Stomach smooth muscle (tissue), 2 donors: ENCODE data around the gene TYRP1.

ENCODE experiments used
- H3K27ac ChIP-seq: one replicate; pipeline ENCODE4 v1.7.0; 2013; ENCODE audit warnings: mild to moderate bottlenecking, low read length, inconsistent platforms
- H3K27me3 ChIP-seq, 2 donors: one replicate each; pipeline ENCODE4 v1.7.0; 2013; ENCODE audit warnings: low read length in 2 of 2; ENCODE audit not compliant: insufficient read depth in 2 of 2, control insufficient read depth in 1 of 2
- H3K36me3 ChIP-seq, 2 donors: one replicate each; pipeline ENCODE4 v1.7.0; 2013; ENCODE audit warnings: low read length in 2 of 2; ENCODE audit not compliant: control insufficient read depth in 2 of 2, insufficient read depth in 2 of 2
- H3K4me1 ChIP-seq: one replicate; pipeline ENCODE4 v1.7.0; 2013; ENCODE audit warnings: low read length; ENCODE audit not compliant: control insufficient read depth, insufficient read depth
- H3K4me3 ChIP-seq, 2 donors: one replicate each; pipeline ENCODE4 v1.7.0; 2013; ENCODE audit warnings: low read length in 2 of 2
- H3K9ac ChIP-seq, 2 donors: one replicate each; pipeline ENCODE4 v1.7.0; 2013; ENCODE audit warnings: low read length in 2 of 2, mild to moderate bottlenecking in 1 of 2
- H3K9me3 ChIP-seq, 2 donors: one replicate each; pipeline ENCODE4 v1.7.0; 2013; ENCODE audit warnings: low read length in 2 of 2; ENCODE audit not compliant: control insufficient read depth in 2 of 2
- donor health status: healthy.
- donor health status: Pancreatic carcinoma.

The TYRP1 gene

DNA sequence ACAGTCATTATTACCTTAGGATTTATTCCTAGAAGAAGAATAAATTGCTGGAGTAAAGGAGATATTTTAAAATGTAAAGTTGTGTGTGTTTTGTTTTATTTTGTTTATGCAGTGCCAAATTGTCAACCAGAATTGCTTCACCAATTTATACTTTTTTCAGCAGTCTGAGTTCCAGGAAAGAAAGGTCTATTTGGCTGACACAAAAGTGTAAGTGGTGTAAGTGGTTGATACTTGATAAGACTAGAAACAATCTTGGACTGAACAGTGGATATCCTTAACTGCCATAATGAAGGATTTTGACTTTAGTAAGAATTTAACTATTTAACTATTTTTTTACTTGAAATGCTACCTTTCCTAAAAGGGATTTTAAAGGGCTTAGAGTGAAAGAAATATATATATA lies 37.7 kb downstream of the TYRP1 start:
- no peaks in the 10 kb centered on the region for H3K27me3 ChIP-seq
- H3K27ac ChIP-seq = no peak overlapping the region
- H3K9me3 ChIP-seq = no peaks in the 10 kb centered on the region

GRCh38 chr9:12732971-12733370 lies 39.8 kb downstream of the TYRP1 start:
- Histone ChIP-seq H3K36me3 (no peaks in the 10 kb centered on the region), H3K4me3 (no peak overlapping the region), H3K27ac (no peak overlapping the region), H3K9me3 (no peaks in the 10 kb centered on the region), H3K9ac (no peak overlapping the region), H3K27me3 (no peaks in the 10 kb centered on the region), H3K4me1 (no peaks in the 10 kb centered on the region)

More for the DNA sequence above, 37.7 kb downstream of the TYRP1 start:
- no peaks in the 10 kb centered on the region for H3K4me1 ChIP-seq
- no peak overlapping the region for H3K4me3 ChIP-seq
- no peak overlapping the region for H3K9ac ChIP-seq
- H3K36me3 ChIP-seq = no peaks in the 10 kb centered on the region

DNA sequence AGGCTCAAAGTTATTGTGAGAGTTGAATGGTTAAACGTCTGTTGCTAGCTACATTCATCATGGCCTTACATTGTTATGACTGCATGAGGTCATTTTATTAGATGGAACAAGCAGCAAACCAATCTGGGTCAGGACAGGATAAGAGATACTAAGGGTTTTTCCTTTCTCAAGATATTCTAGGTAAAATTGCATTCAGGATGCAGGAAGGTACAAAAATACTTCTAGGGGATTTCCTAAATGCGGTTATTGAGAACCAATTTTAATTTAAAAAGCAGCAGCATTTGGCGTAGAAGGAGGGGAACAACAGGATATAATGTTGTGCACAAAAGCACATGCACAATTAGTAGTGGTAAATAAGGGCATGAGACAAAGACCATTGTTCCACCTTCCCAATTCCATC lies 42.5 kb downstream of the TYRP1 start:
- Histone ChIP-seq H3K4me3 (no peak overlapping the region), H3K27ac (no peak overlapping the region), H3K4me1 (no peaks in the 10 kb centered on the region), H3K27me3 (no peaks in the 10 kb centered on the region), H3K9ac (no peak overlapping the region), H3K9me3 (no peaks in the 10 kb centered on the region), H3K36me3 (no peaks in the 10 kb centered on the region)

DNA sequence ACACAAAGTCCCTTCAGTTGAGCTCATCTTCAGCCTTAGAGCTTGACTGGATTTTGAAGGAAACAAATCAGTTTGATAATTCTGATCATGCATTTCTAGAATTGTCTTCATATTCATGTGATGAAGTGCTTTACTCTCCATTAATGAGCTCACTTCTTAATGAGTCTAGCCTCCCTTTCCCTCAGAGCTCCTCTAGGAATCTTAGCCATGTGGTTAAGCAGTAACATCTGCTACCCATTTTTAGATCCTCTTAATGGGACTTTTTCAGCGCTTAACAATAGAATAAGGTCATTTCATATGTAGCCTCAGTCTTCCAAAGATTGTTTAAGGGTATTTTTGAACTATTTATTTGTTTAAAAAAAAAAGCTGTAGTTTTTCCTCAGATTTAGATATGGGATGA lies 44.7 kb downstream of the TYRP1 start:
- no peak overlapping the region for H3K4me3 ChIP-seq
- no peaks in the 10 kb centered on the region for H3K27me3 ChIP-seq
- no peak overlapping the region for H3K9ac ChIP-seq
- no peak overlapping the region for H3K27ac ChIP-seq
- no peaks in the 10 kb centered on the region for H3K9me3 ChIP-seq
- H3K36me3 ChIP-seq = no peaks in the 10 kb centered on the region
- no peaks in the 10 kb centered on the region for H3K4me1 ChIP-seq

DNA sequence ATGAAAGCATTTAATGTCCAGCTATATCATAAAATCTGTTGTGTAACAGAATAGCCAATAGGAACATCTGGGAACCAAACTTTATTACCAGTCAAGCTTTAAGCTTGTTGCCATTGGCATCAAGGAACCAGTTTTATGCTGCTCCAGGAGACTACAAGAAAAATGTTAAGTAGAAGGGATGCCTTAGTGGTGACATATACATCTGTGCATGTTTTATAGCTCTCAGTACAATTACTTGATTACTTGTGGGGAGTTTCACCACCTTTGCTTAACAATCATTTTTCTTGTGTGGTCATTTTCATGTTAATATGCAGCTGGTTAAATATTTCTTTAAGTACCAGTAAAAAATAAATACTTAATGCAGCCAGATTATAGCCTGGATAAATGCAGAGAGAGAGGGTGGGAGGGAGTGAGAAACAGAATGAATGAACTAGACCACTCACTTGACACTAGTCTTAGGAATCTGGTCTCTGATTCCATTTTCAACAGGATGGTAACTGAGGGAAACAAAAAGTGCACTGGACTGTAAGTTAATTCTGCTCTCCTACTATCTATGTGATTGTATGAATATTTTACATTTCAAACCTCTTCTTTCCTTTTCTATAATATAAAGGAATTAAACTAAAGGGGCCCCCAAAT lies 45.9 kb downstream of the TYRP1 start:
- Histone ChIP-seq H3K9ac (no peak overlapping the region), H3K27me3 (no peaks in the 10 kb centered on the region), H3K4me3 (no peak overlapping the region), H3K27ac (no peak overlapping the region), H3K36me3 (no peaks in the 10 kb centered on the region), H3K4me1 (no peaks in the 10 kb centered on the region), H3K9me3 (no peaks in the 10 kb centered on the region)

DNA sequence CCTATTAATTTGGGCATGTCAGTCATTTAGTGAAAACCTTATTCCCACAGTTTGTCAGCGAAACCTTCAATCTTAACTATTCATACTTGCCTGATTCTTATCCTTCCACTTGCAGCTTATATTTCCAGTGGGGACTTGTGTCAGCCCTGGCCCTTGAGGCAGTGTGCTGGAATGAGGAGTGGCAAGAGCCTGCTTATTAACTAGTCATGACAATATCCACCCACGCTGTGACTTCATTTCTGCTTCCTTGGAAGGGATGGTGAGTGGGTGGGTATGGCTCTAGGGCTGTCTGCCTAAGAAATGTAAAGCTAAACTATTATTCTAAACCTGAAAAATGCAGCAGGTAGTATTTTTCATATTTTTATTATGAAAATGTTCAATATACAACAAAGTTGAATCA lies 47.7 kb downstream of the TYRP1 start:
- no peaks in the 10 kb centered on the region for H3K4me1 ChIP-seq
- H3K4me3 ChIP-seq = no peak overlapping the region
- no peaks in the 10 kb centered on the region for H3K9me3 ChIP-seq
- H3K9ac ChIP-seq = no peak overlapping the region
- H3K27me3 ChIP-seq = no peaks in the 10 kb centered on the region
- no peak overlapping the region for H3K27ac ChIP-seq
- no peaks in the 10 kb centered on the region for H3K36me3 ChIP-seq

GRCh38 chr9:12748016-12748415 lies 54.8 kb downstream of the TYRP1 start:
- Histone ChIP-seq H3K27ac (no peak overlapping the region), H3K36me3 (no peaks in the 10 kb centered on the region), H3K4me3 (no peak overlapping the region), H3K27me3 (no peaks in the 10 kb centered on the region), H3K9ac (no peak overlapping the region), H3K4me1 (no peaks in the 10 kb centered on the region), H3K9me3 (no peaks in the 10 kb centered on the region)

- Histone ChIP-seq H3K4me3 (no peak overlapping the region), H3K9me3 (no peaks in the 10 kb centered on the region), H3K36me3 (no peaks in the 10 kb centered on the region), H3K27me3 (no peaks in the 10 kb centered on the region), H3K9ac (no peak overlapping the region), H3K27ac (no peak overlapping the region), H3K4me1 (no peaks in the 10 kb centered on the region)
These were observed 55.8 kb downstream of the TYRP1 start for GRCh38 chr9:12748954-12749353.

- no peak overlapping the region for H3K9ac ChIP-seq
- no peaks in the 10 kb centered on the region for H3K27me3 ChIP-seq
- no peaks in the 10 kb centered on the region for H3K36me3 ChIP-seq
- no peaks in the 10 kb centered on the region for H3K4me1 ChIP-seq
- no peaks in the 10 kb centered on the region for H3K9me3 ChIP-seq
- H3K27ac ChIP-seq = no peak overlapping the region
- H3K4me3 ChIP-seq = no peak overlapping the region
These were observed 60.7 kb downstream of the TYRP1 start for GRCh38 chr9:12753931-12754330.

DNA sequence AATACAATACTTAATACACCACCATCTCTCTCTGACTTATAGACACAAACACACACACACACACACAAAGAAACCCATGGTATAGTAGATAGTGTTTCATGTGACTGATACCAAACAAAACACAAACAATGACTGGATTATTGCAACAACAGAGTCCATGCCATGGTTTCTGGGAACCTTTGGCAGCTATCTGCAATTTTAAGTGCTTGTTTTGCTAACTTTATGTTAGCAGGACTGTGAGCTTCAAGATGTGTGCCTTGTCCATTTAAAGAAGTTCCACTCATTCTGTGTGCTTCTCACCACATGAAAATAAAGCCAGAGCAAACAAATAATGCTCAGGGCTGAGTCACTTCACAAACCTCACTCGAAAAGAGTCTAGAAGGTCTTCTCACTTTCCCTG lies 66.6 kb downstream of the TYRP1 start:
- no peaks in the 10 kb centered on the region for H3K36me3 ChIP-seq
- H3K27me3 ChIP-seq = no peaks in the 10 kb centered on the region
- no peaks in the 10 kb centered on the region for H3K9me3 ChIP-seq
- no peaks in the 10 kb centered on the region for H3K4me1 ChIP-seq
- no peak overlapping the region for H3K4me3 ChIP-seq
- H3K9ac ChIP-seq = no peak overlapping the region
- no peak overlapping the region for H3K27ac ChIP-seq
